PC-3 (cell line): ENCODE measurements around the gene CDKN1A. TPM values are rescaled to one million over a fixed set of nuclear protein-coding genes. Genes with fewer than 3 reads are reported as not detected.

ENCODE experiments used
- ATAC-seq: fragments of 200-7000 bp; cut with Tn5 transposase; 2 replicates; pipeline ENCODE4 v1.9.1; 2020; ENCODE audit warnings: mild to moderate bottlenecking, moderate library complexity
- BruUV-seq: library from RNA; stranded (reverse); fragments of 400-500 nt; replicated peaks from 2 replicates; lab custom pipeline; 2021; lab: Mats Ljungman, UMichigan
- CTCF ChIA-PET: fragments of 300-600 bp; sonication (Branson Sonifier 250); formaldehyde crosslinking; loops from one replicate; lab custom pipeline; 2022; ENCODE audit warnings: antibody characterized with exemption; lab: Charles Lee
- POLR2A ChIA-PET: fragments of 300-600 bp; sonication (Branson Sonifier 250); formaldehyde crosslinking; loops from one replicate; lab custom pipeline; 2022; ENCODE audit warnings: antibody characterized with exemption; ENCODE audit not compliant: unreplicated experiment; lab: Charles Lee
- DNase-seq: peaks from one replicate; pipeline ENCODE4 v3.0.0-alpha.2; 2015
- H2AFZ ChIP-seq: fragments of 300-600 bp; sonication (generic); 2 replicates; pipeline ENCODE4 v1.6.0; 2016; ENCODE audit warnings: antibody characterized with exemption, low read length
- H3F3A ChIP-seq: fragments of 300-600 bp; sonication (generic); one replicate; pipeline ENCODE4 v1.6.0; 2017; ENCODE audit warnings: antibody characterized with exemption, low read length, control low read depth, mild to moderate bottlenecking; ENCODE audit not compliant: unreplicated experiment
- H3K27ac ChIP-seq: fragments of 300-600 bp; sonication (generic); 2 replicates; pipeline ENCODE4 v1.5.1; 2016; ENCODE audit warnings: mild to moderate bottlenecking, low read length
- H3K27me3 ChIP-seq: fragments of 300-600 bp; sonication (generic); 2 replicates; pipeline ENCODE4 v1.6.1; 2016; ENCODE audit warnings: low read length, mixed read lengths
- H3K36me3 ChIP-seq: fragments of 300-600 bp; sonication (generic); 2 replicates; pipeline ENCODE4 v1.6.1; 2016; ENCODE audit warnings: low read depth, mixed run types, low read length, mixed read lengths
- H3K4me1 ChIP-seq: fragments of 300-600 bp; sonication (generic); 2 replicates; pipeline ENCODE4 v1.5.1; 2016; ENCODE audit warnings: low read length; ENCODE audit not compliant: insufficient read depth
- H3K4me2 ChIP-seq: fragments of 300-600 bp; sonication (generic); 2 replicates; pipeline ENCODE4 v1.6.0; 2016; ENCODE audit warnings: low read length
- H3K4me3 ChIP-seq: fragments of 300-600 bp; sonication (generic); 2 replicates; pipeline ENCODE4 v1.5.1; 2016; ENCODE audit warnings: mild to moderate bottlenecking, low read length, mixed read lengths
- H3K79me2 ChIP-seq: fragments of 300-600 bp; sonication (generic); 2 replicates; pipeline ENCODE4 v1.6.1; 2017; ENCODE audit warnings: low read length, mixed read lengths
- H3K9ac ChIP-seq: fragments of 300-600 bp; sonication (generic); 2 replicates; pipeline ENCODE4 v1.6.0; 2016; ENCODE audit warnings: mild to moderate bottlenecking, low read length
- H3K9me2 ChIP-seq: fragments of 300-600 bp; sonication (generic); replicated peaks from 2 replicates; pipeline ENCODE4 v1.6.1; 2016; ENCODE audit warnings: mixed run types, low read length, mixed read lengths
- H3K9me3 ChIP-seq: fragments of 300-600 bp; sonication (generic); 2 replicates; pipeline ENCODE4 v1.6.1; 2016; ENCODE audit warnings: low read length, mixed read lengths
- H4K20me1 ChIP-seq: fragments of 300-600 bp; sonication (generic); 2 replicates; pipeline ENCODE4 v1.6.1; 2016; ENCODE audit warnings: low read length, mixed read lengths
- EZH2 ChIP-seq: fragments of 300-600 bp; sonication (generic); IDR thresholded peaks from one replicate; pipeline ENCODE4 v1.6.1; 2017; ENCODE audit warnings: antibody characterized with exemption, mild to moderate bottlenecking, low read length; ENCODE audit not compliant: unreplicated experiment
- EZH2phosphoT487 ChIP-seq: fragments of 300-600 bp; sonication (generic); IDR thresholded peaks from 2 replicates; pipeline ENCODE4 v1.6.1; 2018; ENCODE audit warnings: mild to moderate bottlenecking, antibody characterized with exemption, low read length, borderline replicate concordance
- intact Hi-C: fragments of 100-400 bp; cut with micrococcal nuclease; formaldehyde crosslinking; loops from 2 replicates; pipeline ENCODE4 v1.9.0; 2023
- total RNA-seq: library from RNA; depleted of rRNA; stranded (reverse); fragments of >200 nt; gene quantifications from 2 replicates; pipeline ENCODE4 v1.2.3, GENCODE V29; 2014
- TF ChIP-seq, protein P1 (sequence below): fragments of 300-600 bp; sonication (generic); conservative IDR thresholded peaks from 2 replicates; pipeline ENCODE4 v1.5.1; 2017; ENCODE audit warnings: antibody characterized with exemption, low read depth, mild to moderate bottlenecking, low read length

Gene CDKN1A
- total RNA-seq, 1 experiment from 2014 or later, result 79.5 TPM

- Histone ChIP-seq H3K9ac (no peak overlapping the region), H3K27ac (no peak overlapping the region), H4K20me1 (no peaks in the 10 kb centered on the region), H2AFZ (no peak overlapping the region), H3K9me3 (no peaks in the 10 kb centered on the region), H3K9me2 (no peaks in the 10 kb centered on the region), H3K36me3 (no peaks in the 10 kb centered on the region), H3K79me2 (no peaks in the 10 kb centered on the region), H3K4me1 (peaks cover 12% of the 10 kb centered on the region), H3K27me3 (no peaks in the 10 kb centered on the region), H3F3A (no peaks in the 10 kb centered on the region), H3K4me2 (no peak overlapping the region), H3K4me3 (no peak overlapping the region)
- TF ChIP-seq EZH2 (no peak), EZH2phosphoT487 (no peak)
- TF ChIP-seq, protein P1, sequence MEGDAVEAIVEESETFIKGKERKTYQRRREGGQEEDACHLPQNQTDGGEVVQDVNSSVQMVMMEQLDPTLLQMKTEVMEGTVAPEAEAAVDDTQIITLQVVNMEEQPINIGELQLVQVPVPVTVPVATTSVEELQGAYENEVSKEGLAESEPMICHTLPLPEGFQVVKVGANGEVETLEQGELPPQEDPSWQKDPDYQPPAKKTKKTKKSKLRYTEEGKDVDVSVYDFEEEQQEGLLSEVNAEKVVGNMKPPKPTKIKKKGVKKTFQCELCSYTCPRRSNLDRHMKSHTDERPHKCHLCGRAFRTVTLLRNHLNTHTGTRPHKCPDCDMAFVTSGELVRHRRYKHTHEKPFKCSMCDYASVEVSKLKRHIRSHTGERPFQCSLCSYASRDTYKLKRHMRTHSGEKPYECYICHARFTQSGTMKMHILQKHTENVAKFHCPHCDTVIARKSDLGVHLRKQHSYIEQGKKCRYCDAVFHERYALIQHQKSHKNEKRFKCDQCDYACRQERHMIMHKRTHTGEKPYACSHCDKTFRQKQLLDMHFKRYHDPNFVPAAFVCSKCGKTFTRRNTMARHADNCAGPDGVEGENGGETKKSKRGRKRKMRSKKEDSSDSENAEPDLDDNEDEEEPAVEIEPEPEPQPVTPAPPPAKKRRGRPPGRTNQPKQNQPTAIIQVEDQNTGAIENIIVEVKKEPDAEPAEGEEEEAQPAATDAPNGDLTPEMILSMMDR, result no peak
- no TSS peak for BruUV-seq
- intact Hi-C loops, result no loop called here
- ChIA-PET CTCF (no interaction called here), POLR2A (no interaction called here)
- no peak for DNase-seq
- no peak for ATAC-seq
These were observed 13.7 kb downstream of the CDKN1A start for GRCh38 chr6:36692220-36692619.

GRCh38 chr6:36692861-36693702 lies 14.6 kb downstream of the CDKN1A start:
- BruUV-seq, result no TSS peak
- intact Hi-C loops, result no loop called here
- Histone ChIP-seq H3K4me3 (no peak overlapping the region), H3K4me1 (peaks cover 12% of the 10 kb centered on the region), H3K4me2 (no peak overlapping the region), H3K9ac (no peak overlapping the region), H3K9me2 (no peaks in the 10 kb centered on the region), H3K9me3 (no peaks in the 10 kb centered on the region), H2AFZ (no peak overlapping the region), H4K20me1 (no peaks in the 10 kb centered on the region), H3K79me2 (no peaks in the 10 kb centered on the region), H3K27ac (no peak overlapping the region), H3K36me3 (no peaks in the 10 kb centered on the region), H3F3A (no peaks in the 10 kb centered on the region), H3K27me3 (no peaks in the 10 kb centered on the region)
- TF ChIP-seq, protein P1, result no peak
- TF ChIP-seq EZH2, result no peak
- TF ChIP-seq EZH2phosphoT487, result no peak
- ChIA-PET CTCF (no interaction called here), POLR2A (no interaction called here)
- DNase-seq (no peak), ATAC-seq (no peak)

- peaks cover 12% of the 10 kb centered on the region for H3K4me1 ChIP-seq
- no peaks in the 10 kb centered on the region for H4K20me1 ChIP-seq
- H3K27ac ChIP-seq, result no peak overlapping the region
- DNase-seq (no peak), ATAC-seq (no peak)
- no peak overlapping the region for H3K4me3 ChIP-seq
- TF ChIP-seq, protein P1, result no peak
- TF ChIP-seq EZH2, result no peak
- TF ChIP-seq EZH2phosphoT487, result no peak
- BruUV-seq, result no TSS peak
- ChIA-PET POLR2A (no interaction called here), CTCF (no interaction called here)
- no peaks in the 10 kb centered on the region for H3K9me2 ChIP-seq
- no peaks in the 10 kb centered on the region for H3F3A ChIP-seq
- intact Hi-C loops, result no loop called here
- H3K9ac ChIP-seq, result no peak overlapping the region
- H3K36me3 ChIP-seq, result no peaks in the 10 kb centered on the region
- H3K79me2 ChIP-seq, result no peaks in the 10 kb centered on the region
- no peaks in the 10 kb centered on the region for H3K9me3 ChIP-seq
- no peak overlapping the region for H3K4me2 ChIP-seq
- no peaks in the 10 kb centered on the region for H3K27me3 ChIP-seq
- H2AFZ ChIP-seq, result no peak overlapping the region
These were observed 16.1 kb downstream of the CDKN1A start for GRCh38 chr6:36694616-36695015.
